ENCODE measurements around the gene NDST1. TPM values are rescaled to one million over a fixed set of nuclear protein-coding genes. Genes with fewer than 3 reads are reported as not detected.

The NDST1 gene
- total RNA-seq, 1 experiment from 2014 or later: 69.9 TPM

GRCh38 chr5:150520747-150521521 lies 13.0 kb downstream of the NDST1 start:
- no peak for TF ChIP-seq FOXJ3 (CRISPR knock-in tag; IDR thresholded peaks at IDR 0.05; ENCODE audit: borderline replicate concordance)
- TF ChIP-seq NR1H2 (CRISPR knock-in tag; IDR thresholded peaks at IDR 0.05): no peak
- TF ChIP-seq, protein P1, sequence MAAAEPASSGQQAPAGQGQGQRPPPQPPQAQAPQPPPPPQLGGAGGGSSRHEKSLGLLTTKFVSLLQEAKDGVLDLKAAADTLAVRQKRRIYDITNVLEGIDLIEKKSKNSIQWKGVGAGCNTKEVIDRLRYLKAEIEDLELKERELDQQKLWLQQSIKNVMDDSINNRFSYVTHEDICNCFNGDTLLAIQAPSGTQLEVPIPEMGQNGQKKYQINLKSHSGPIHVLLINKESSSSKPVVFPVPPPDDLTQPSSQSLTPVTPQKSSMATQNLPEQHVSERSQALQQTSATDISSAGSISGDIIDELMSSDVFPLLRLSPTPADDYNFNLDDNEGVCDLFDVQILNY (CRISPR knock-in tag; IDR thresholded peaks at IDR 0.05): no peak
- no peak for TF ChIP-seq HMGA2 (CRISPR knock-in tag; IDR thresholded peaks at IDR 0.05)
- no peak for TF ChIP-seq ATF3 (CRISPR knock-in tag; conservative IDR thresholded peaks at IDR 0.05)
- TF ChIP-seq, protein P2, sequence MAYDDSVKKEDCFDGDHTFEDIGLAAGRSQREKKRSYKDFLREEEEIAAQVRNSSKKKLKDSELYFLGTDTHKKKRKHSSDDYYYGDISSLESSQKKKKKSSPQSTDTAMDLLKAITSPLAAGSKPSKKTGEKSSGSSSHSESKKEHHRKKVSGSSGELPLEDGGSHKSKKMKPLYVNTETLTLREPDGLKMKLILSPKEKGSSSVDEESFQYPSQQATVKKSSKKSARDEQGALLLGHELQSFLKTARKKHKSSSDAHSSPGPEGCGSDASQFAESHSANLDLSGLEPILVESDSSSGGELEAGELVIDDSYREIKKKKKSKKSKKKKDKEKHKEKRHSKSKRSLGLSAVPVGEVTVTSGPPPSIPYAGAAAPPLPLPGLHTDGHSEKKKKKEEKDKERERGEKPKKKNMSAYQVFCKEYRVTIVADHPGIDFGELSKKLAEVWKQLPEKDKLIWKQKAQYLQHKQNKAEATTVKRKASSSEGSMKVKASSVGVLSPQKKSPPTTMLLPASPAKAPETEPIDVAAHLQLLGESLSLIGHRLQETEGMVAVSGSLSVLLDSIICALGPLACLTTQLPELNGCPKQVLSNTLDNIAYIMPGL (CRISPR knock-in tag; IDR thresholded peaks at IDR 0.05): no peak
- no peak for TF ChIP-seq GTF2I (CRISPR knock-in tag; conservative IDR thresholded peaks at IDR 0.05)
- ChIA-PET CTCF (interaction anchor here (1.8 kb wide), 1 partner anchor 24 kb away, joined by 5 read pairs; no protein-coding TSS in a partner anchor), POLR2A (no interaction called here)
- Mint-ChIP-seq H3K4me3 (no peak overlapping the region), H3K27ac (no peak overlapping the region; the same call in 1 of the 2 replicates), H3K27me3 (ENCODE audit: low read depth) (no peaks in the 10 kb centered on the region), H3K36me3 (no peaks in the 10 kb centered on the region), H3K9me3 (no peaks in the 10 kb centered on the region), H3K4me1 (peaks cover 48% of the 10 kb centered on the region)
- DNase-seq (ENCODE audit: low spot score) (no peak), ATAC-seq (no peak)

DNA sequence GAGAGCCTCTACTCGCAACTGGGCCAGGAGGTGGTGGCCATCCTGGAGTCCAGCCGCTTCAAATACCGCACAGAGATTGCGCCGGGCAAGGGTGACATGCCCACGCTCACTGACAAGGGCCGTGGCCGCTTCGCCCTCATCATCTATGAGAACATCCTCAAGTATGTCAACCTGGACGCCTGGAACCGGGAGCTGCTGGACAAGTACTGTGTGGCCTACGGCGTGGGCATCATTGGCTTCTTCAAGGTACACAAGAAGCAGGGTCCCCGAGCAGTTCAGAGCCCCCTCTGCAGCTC lies 13.5 kb downstream of the NDST1 start:
- peaks cover 51% of the 10 kb centered on the region for H3K4me1 Mint-ChIP-seq
- TF ChIP-seq ESRRA (CRISPR knock-in tag; IDR thresholded peaks at IDR 0.05; ENCODE audit: borderline replicate concordance) (no peak), ERG (CRISPR knock-in tag; IDR thresholded peaks at IDR 0.05) (no peak), ATF6 (CRISPR knock-in tag; IDR thresholded peaks at IDR 0.05) (no peak), FOXP1 (CRISPR knock-in tag; IDR thresholded peaks at IDR 0.05; ENCODE audit: borderline replicate concordance) (no peak), RORB (CRISPR knock-in tag; IDR thresholded peaks at IDR 0.05) (no peak), CDX4 (CRISPR knock-in tag; IDR thresholded peaks at IDR 0.05; ENCODE audit: borderline replicate concordance) (no peak), CREB1 (CRISPR knock-in tag; IDR thresholded peaks at IDR 0.05) (no peak)
- H3K27me3 Mint-ChIP-seq (ENCODE audit: low read depth): no peaks in the 10 kb centered on the region
- CTCF ChIA-PET: no interaction called here
- DNase-seq (ENCODE audit: low spot score) (no peak), ATAC-seq (no peak)
- no peak overlapping the region for H3K27ac Mint-ChIP-seq
- POLR2A ChIA-PET: no interaction called here
- H3K4me3 Mint-ChIP-seq: no peak overlapping the region
- H3K36me3 Mint-ChIP-seq: no peaks in the 10 kb centered on the region
- H3K9me3 Mint-ChIP-seq: no peaks in the 10 kb centered on the region
